Testis (tissue), 3 donors: ENCODE measurements around the gene ZNRF3. TPM values are rescaled to one million over a fixed set of nuclear protein-coding genes. Genes with fewer than 3 reads are reported as not detected.

ENCODE experiments used
- DNase-seq: peaks from one replicate; pipeline ENCODE4 v3.0.0-alpha.2; 2019
- H3K27ac ChIP-seq, 2 donors: fragments of 200-600 bp; sonication (generic); one replicate each; pipeline ENCODE4 v1.5.1; 2019
- H3K27me3 ChIP-seq: fragments of 200-600 bp; sonication (generic); one replicate; pipeline ENCODE4 v1.5.1; 2019
- H3K36me3 ChIP-seq: fragments of 200-600 bp; sonication (generic); one replicate; pipeline ENCODE4 v1.5.1; 2017; ENCODE audit warnings: low read depth; ENCODE audit errors: missing control alignments
- H3K4me1 ChIP-seq: fragments of 200-600 bp; sonication (generic); one replicate; pipeline ENCODE4 v1.5.1; 2019
- H3K4me3 ChIP-seq, 2 donors: fragments of 200-600 bp; sonication (generic); one replicate each; pipeline ENCODE4 v1.5.1; 2017 to 2019
- H3K9me3 ChIP-seq: fragments of 200-600 bp; sonication (generic); one replicate; pipeline ENCODE4 v1.5.1; 2017
- CTCF ChIP-seq, 3 experiments: fragments of 450-650 bp in 2 of 3; fragments of 200-600 bp in 1 of 3; sonication (generic) in 1 of 3; IDR thresholded peaks; one replicate each; pipeline ENCODE4 v1.5.1; 2016 to 2019; ENCODE audit warnings: antibody characterized with exemption in 3 of 3, mild to moderate bottlenecking in 2 of 3, moderate library complexity in 1 of 3
- POLR2A ChIP-seq: fragments of 450-650 bp; IDR thresholded peaks from one replicate; pipeline ENCODE4 v1.6.1; 2017; ENCODE audit warnings: antibody characterized with exemption, mild to moderate bottlenecking, moderate library complexity
- WGBS, 2 donors: methylation state at CpG; one replicate each; pipeline ENCODE4 v1.1.5; 2018; 5-methylcytosine and 5-hydroxymethylcytosine counted together
- intact Hi-C: fragments of 100-400 bp; cut with DNase I; formaldehyde crosslinking; loops from one replicate; pipeline ENCODE4 v1.15.1; 2023; ENCODE audit warnings: low total_unique reads
- polyA plus RNA-seq: library from polyadenylated mRNA; stranded (reverse); fragments of 350-450 nt; fragmentation: Illumina TruSeq; extraction: RNeasy Lipid Tissue Mini Kit (QIAGEN cat#74804); gene quantifications from one replicate; pipeline ENCODE4 v1.2.3, GENCODE V29; 2014; ENCODE audit warnings: low read depth, low replicate concordance; ENCODE audit not compliant: insufficient read depth
- total RNA-seq, 2 donors: library from RNA; depleted of rRNA; stranded (reverse); fragments of >200 nt; gene quantifications; one replicate each; pipeline ENCODE4 v1.2.3, GENCODE V29; 2016

ZNRF3 gene
- total and polyA plus RNA-seq, 3 donors from 2014 or later: 13.9 to 44.5 (median 32.2) TPM

GRCh38 chr22:28952857-28953256 is 69.5 kb downstream of the ZNRF3 start:
- peak overlapping the region in 1 of 2 donors; percentile 39 for H3K27ac ChIP-seq
- intact Hi-C loops: no loop called here
- H3K9me3 ChIP-seq: no peaks in the 10 kb centered on the region
- WGBS, 2 donors: 46 to 64% methylated on average over 2 of the region's 2 CpGs
- no peak for DNase-seq
- TF ChIP-seq CTCF (IDR thresholded peaks at IDR 0.05) (no peak), POLR2A (no peak)
- no peaks in the 10 kb centered on the region for H3K36me3 ChIP-seq
- H3K4me3 ChIP-seq: no peak overlapping the region
- H3K4me1 ChIP-seq: peaks cover 40% of the 10 kb centered on the region
- no peaks in the 10 kb centered on the region for H3K27me3 ChIP-seq

DNA sequence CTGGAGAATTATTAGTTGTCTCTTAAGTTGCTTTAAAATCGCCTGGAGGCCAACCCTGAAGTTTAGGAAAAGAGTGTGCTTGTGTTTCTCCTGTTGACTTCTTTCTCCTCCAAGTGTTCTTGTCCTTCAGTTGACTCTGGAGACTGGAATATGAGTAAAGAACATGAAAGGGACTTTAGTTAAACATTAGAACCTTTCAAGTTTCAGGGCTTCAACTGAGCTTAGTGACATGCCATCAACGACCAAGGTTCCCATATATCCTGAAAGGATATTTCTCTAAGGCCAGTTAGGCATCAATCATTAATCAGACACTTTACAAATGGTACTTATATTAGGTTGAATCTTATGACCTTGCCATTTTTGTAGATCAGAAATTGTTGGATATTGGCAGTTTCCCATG is 70.0 kb downstream of the ZNRF3 start:
- Histone ChIP-seq H3K27me3 (no peaks in the 10 kb centered on the region), H3K4me1 (peaks cover 40% of the 10 kb centered on the region), H3K27ac (peak overlapping the region in 1 of 2 donors; percentile 39), H3K4me3 (no peak overlapping the region), H3K36me3 (no peaks in the 10 kb centered on the region), H3K9me3 (no peaks in the 10 kb centered on the region)
- TF ChIP-seq CTCF (IDR thresholded peaks at IDR 0.05) (no peak), POLR2A (no peak)
- DNase-seq: no peak
- 74 to 85% methylated on average over 2 of the region's 2 CpGs for WGBS, 2 donors
- intact Hi-C loops: no loop called here

DNA sequence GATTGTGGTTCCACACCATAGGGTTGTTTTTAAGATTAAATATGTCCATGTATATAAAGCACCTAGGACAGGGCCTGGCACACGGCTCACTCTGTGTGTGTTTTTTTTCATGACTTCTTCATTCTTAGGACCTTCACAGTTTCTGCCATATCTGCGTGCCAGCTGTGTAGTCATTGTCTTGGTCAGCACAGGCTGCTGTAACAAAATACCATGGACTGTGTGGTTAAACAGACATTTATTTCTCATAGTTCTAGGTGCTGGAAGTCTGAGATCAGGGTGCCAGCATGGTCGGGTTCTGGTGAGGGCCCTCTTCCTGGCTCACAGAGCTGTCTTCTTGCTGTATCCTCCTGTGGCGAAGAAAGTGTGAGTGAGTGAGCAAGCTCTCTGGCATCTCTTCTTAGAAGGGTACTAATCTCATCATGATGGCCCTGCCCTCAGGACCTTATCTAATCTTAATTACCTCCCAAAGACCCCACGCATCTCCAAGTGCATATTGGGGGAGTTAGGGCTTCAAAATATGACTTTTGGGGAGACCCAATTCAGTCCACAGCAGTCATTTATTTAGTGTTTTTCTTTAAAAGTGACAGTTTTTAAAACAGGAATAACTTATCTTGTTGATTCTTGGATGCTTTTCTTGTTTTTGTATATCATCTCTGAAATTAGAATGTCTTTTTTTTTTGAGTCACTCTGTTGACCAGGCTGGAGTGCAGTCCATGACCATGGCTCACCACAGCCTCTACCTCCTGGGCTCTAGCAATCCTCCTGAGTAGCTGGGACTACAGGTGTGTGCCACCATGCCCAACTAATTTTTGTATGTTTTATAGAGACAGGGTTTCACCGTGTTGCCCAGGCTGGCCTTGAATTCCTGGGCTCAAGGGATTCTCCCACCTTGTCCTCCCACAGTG is 70.9 kb downstream of the ZNRF3 start:
- TF ChIP-seq POLR2A: no peak
- no peak for TF ChIP-seq CTCF (IDR thresholded peaks at IDR 0.05)
- WGBS, 2 donors: 79 to 81% methylated on average over 5 to 6 of the region's 6 CpGs
- Histone ChIP-seq H3K4me1 (peaks cover 40% of the 10 kb centered on the region), H3K9me3 (no peaks in the 10 kb centered on the region), H3K36me3 (no peaks in the 10 kb centered on the region), H3K4me3 (no peak overlapping the region), H3K27me3 (no peaks in the 10 kb centered on the region), H3K27ac (peak overlapping the region in 1 of 2 donors; percentile 39)
- intact Hi-C loops: no loop called here
- no peak for DNase-seq

DNA sequence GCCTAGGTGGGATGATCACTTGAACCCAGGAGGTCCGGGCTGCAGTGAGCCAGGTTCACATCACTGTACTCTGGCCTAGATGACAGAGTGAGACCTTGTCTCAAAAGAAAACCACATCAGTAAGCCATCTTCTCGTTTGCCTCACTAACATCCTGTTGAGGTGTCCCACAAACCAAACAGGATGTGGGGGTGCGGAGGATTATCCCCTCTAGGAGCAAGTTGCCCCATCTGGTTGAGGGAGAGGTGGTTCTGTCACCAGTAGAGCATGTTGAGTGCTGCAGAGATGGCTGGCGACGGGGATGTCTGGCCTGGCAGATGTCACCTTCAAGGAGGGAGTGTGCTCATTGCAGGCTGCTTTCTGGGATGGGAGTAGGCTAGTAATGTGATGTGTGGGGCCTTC is 72.4 kb downstream of the ZNRF3 start:
- intact Hi-C loops: no loop called here
- Histone ChIP-seq H3K9me3 (no peaks in the 10 kb centered on the region), H3K27ac (no peak overlapping the region), H3K27me3 (no peaks in the 10 kb centered on the region), H3K36me3 (no peaks in the 10 kb centered on the region), H3K4me3 (no peak overlapping the region), H3K4me1 (peaks cover 37% of the 10 kb centered on the region)
- TF ChIP-seq POLR2A: no peak
- TF ChIP-seq CTCF (IDR thresholded peaks at IDR 0.05): no peak
- 72 to 82% methylated on average over 5 of the region's 5 CpGs for WGBS, 2 donors
- DNase-seq: no peak
